ENCODE results near the gene SLC15A3. TPM values are rescaled to one million over a fixed set of nuclear protein-coding genes. Genes with fewer than 3 reads are reported as not detected.

Gene SLC15A3
- total RNA-seq (2022): 6.8 and 12.4 TPM in 2 replicates
- percentile 40 among the genes with signal in this experiment for Bru-seq, nascent RNA
- percentile 36 among the genes with signal in this experiment for BruChase-seq, experiment 1, labeled RNA remaining after a 6-hour chase
- BruChase-seq, experiment 2, labeled RNA remaining after a 2-hour chase: percentile 32 among the genes with signal in this experiment
- long read RNA-seq, partial matches to known transcripts: 0 of 2 reads
- long read RNA-seq, other reads (novel, unspliced or antisense): 0 of 2 reads

GRCh38 chr11:60951904-60952741 is at the start of gene SLC15A3:
Gene SLC15A3, minus strand, starts transcription at chr11:60952176. Its CDS starts 625 bp downstream, at chr11:60951551.
- Mint-ChIP-seq H3K4me1 (ENCODE audit: low read depth, unreplicated experiment) (peaks cover 8% of the 10 kb centered on the region), H3K36me3 (ENCODE audit: insufficient read depth, unreplicated experiment) (peaks cover 4% of the 10 kb centered on the region), H3K9me3 (ENCODE audit: low read depth, unreplicated experiment) (no peaks in the 10 kb centered on the region), H3K4me3 (ENCODE audit: low read depth, unreplicated experiment) (peak within 1 kb of the TSS; percentile 65), H3K27ac (ENCODE audit: unreplicated experiment) (peak within 1 kb of the TSS; percentile 53), H3K27me3 (ENCODE audit: unreplicated experiment) (peaks cover 7% of the 10 kb centered on the region)
- intact Hi-C loops (cut with micrococcal nuclease; ENCODE audit: unreplicated experiment): no loop called here
- TF ChIP-seq CTCF (IDR thresholded peaks at IDR 0.05; ENCODE audit: unreplicated experiment): no peak
- DNase-seq: no peak
- BruUV-seq (replicated peaks): no TSS peak
- CTCF ChIA-PET: no interaction called here

DNA sequence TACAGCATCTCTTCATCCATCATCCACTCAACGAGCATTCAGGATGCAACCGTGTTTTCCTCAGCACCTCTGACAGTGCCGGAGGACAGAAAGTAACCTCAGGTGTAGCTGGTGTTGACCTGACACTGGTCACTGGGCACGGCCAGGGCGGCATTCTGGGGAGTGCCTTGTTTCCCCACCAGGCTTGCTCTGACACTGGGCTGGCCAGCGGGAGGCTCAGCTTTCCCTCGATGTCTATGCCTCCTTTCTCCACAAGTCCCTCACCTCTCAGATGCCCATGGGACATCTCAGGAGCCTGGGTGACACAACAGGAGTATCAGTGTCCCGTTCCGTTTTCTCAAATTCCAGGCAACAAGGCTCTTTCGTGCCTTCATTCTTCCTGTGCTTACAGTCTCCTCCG is 48.5 kb upstream of the SLC15A3 start:
- Mint-ChIP-seq H3K27me3 (ENCODE audit: unreplicated experiment) (peaks cover 14% of the 10 kb centered on the region), H3K27ac (ENCODE audit: unreplicated experiment) (no peak overlapping the region), H3K9me3 (ENCODE audit: low read depth, unreplicated experiment) (no peaks in the 10 kb centered on the region), H3K36me3 (ENCODE audit: insufficient read depth, unreplicated experiment) (peaks cover 6% of the 10 kb centered on the region), H3K4me3 (ENCODE audit: low read depth, unreplicated experiment) (no peak overlapping the region), H3K4me1 (ENCODE audit: low read depth, unreplicated experiment) (peaks cover 12% of the 10 kb centered on the region)
- no peak for DNase-seq
- BruUV-seq (replicated peaks): no TSS peak
- TF ChIP-seq CTCF (IDR thresholded peaks at IDR 0.05; ENCODE audit: unreplicated experiment): no peak
- CTCF ChIA-PET: no interaction called here
- intact Hi-C loops (cut with micrococcal nuclease; ENCODE audit: unreplicated experiment): no loop called here

DNA sequence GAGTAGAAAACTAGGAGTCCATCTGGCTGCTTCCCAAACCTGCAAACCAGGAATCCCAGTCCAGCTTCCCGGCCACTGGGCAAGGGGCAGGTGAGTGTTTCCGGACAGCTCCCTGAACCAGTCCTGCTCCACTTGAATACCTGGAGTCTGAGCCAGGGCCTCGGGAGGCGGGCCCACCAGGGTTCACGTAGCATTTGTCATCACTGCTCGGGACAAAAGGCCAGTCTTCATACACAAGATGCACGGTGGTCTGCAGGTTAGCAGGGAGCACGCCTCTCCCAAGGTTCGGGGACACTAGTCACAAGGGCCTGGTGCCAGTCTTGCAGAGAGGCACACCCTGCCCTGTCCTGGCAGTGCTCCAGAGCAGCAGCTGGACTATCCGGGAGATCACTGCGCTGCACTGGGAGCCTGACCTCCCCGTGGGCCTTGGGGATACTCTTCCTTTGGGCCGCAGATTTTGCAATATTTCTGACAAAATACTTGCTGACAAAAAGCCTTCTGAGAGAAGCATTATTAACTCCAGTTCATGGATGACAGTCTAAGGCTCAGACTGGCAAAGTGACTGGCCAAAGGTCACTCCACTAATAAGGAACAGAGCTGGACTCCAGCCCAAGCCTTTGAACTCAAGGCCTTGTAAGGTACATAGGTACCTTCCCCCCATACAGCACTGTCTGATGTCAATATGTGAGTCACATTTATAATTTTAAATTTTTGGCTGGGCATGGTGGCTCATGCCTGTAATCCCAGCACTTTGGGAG is 44.6 kb upstream of the SLC15A3 start:
- intact Hi-C loops (cut with micrococcal nuclease; ENCODE audit: unreplicated experiment): no loop called here
- TF ChIP-seq CTCF (IDR thresholded peaks at IDR 0.05; ENCODE audit: unreplicated experiment): no peak
- Mint-ChIP-seq H3K4me1 (ENCODE audit: low read depth, unreplicated experiment) (peaks cover 30% of the 10 kb centered on the region), H3K4me3 (ENCODE audit: low read depth, unreplicated experiment) (no peak overlapping the region), H3K27me3 (ENCODE audit: unreplicated experiment) (peaks cover 35% of the 10 kb centered on the region), H3K27ac (ENCODE audit: unreplicated experiment) (peak overlapping the region; percentile 47), H3K9me3 (ENCODE audit: low read depth, unreplicated experiment) (no peaks in the 10 kb centered on the region), H3K36me3 (ENCODE audit: insufficient read depth, unreplicated experiment) (peaks cover 6% of the 10 kb centered on the region)
- CTCF ChIA-PET: no interaction called here
- no TSS peak for BruUV-seq (replicated peaks)
- DNase-seq: peak; percentile 63

- Mint-ChIP-seq H3K27me3 (ENCODE audit: unreplicated experiment) (peaks cover 28% of the 10 kb centered on the region), H3K4me1 (ENCODE audit: low read depth, unreplicated experiment) (peaks cover 30% of the 10 kb centered on the region), H3K9me3 (ENCODE audit: low read depth, unreplicated experiment) (no peaks in the 10 kb centered on the region), H3K4me3 (ENCODE audit: low read depth, unreplicated experiment) (no peak overlapping the region), H3K27ac (ENCODE audit: unreplicated experiment) (no peak overlapping the region), H3K36me3 (ENCODE audit: insufficient read depth, unreplicated experiment) (peaks cover 6% of the 10 kb centered on the region)
- intact Hi-C loops (cut with micrococcal nuclease; ENCODE audit: unreplicated experiment): no loop called here
- TF ChIP-seq CTCF (IDR thresholded peaks at IDR 0.05; ENCODE audit: unreplicated experiment): no peak
- CTCF ChIA-PET: no interaction called here
- no peak for DNase-seq
- BruUV-seq (replicated peaks): no TSS peak
Measured at GRCh38 chr11:60995798-60996197, 43.8 kb upstream of the SLC15A3 start.

All from Calu3 (cell line).